ENCODE results near the gene AMACR. TPM values are rescaled to one million over a fixed set of nuclear protein-coding genes. Genes with fewer than 3 reads are reported as not detected.

Gene AMACR
- total RNA-seq, 1 donor from 2014 or later = 18.9 TPM

DNA sequence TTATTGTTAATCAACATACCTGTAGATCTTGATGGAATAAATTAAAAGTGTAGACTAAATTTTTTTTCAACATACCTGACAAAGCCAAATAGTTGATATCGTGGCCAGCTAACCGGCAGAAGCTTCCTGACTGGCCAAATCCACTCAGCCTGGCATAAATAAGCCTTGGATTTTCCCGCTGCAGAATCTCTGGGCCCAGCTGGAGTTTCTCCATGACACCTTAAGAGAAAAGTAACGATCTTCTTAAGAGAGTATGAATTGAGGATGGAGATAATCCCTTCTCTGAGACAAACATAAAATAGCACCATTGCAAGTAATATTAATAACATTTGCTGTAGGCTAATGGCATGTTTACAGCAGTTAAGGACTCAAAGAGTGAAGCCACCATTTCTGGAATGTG is 2.2 kb downstream of the AMACR start:
- DNase-seq = no peak

DNA sequence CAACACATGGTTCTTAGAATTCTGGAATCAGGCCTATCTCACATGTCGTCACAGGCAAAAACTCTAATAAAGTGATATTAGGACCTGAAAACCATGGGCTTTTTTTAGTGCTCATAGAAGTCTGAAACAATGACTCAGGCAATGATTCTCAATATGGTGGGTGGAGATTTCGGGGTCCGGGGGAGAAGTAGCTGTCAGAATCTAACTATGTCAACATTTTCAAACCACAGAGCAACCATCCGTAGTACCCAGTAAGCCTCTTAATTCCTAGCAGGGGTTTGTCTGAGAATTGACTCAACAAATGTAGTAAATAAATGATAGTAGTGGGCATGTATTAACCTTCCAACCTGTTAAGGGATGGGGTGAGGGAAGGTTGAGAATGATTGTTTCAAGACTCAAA is 2.6 kb downstream of the AMACR start:
- DNase-seq = no peak

DNA sequence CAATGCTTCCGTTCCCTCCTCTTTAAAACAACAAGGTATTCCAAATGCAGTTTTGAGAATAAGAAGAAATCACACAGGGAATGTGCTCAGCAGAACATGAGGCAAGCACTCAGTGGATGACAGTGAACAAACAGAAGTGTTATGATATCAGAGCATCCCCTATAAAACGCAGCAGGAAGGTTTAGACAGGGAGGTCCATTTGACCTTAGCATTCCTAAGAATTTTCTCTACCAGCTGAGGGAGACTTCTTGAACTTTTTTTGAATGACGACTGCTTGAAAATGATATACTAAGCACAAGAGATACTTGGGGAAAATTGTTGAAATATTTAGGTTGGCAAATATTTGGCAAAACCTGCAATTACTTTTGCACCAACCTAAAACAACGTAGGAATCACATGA is 3.9 kb downstream of the AMACR start:
- no peak for DNase-seq

DNA sequence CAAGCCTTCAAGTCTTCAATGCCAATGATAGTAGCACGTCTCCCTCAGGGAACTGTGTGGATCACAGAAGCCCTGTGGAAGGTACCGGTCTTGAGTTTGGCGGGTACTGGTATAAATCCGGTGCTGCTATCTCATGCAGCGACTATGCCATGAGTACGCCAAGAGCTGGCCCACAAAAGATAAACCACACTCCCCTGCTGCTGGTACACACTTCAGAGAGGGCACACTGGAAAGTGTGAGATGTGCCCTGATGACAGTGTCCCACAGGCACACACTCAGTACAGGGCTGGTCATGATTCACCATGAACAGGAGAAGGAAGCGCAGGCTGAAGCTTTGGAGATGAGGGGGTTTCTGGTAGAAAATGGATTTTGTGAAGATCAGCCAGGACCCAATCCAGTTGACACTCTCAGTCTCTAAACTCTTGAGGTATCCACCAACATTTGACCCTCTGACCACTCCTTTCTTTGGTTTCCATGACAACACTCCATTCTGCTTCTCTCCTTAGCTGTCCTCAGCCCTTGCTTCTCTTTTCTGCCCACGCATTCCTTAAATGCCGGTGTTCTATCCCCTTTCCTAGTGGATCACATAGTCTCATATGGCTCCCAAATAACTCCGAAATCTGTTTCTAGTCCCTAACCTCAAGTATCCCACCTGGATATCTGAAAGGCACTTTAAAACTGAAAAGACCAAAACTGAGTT is 5.1 kb downstream of the AMACR start:
- DNase-seq = no peak

DNA sequence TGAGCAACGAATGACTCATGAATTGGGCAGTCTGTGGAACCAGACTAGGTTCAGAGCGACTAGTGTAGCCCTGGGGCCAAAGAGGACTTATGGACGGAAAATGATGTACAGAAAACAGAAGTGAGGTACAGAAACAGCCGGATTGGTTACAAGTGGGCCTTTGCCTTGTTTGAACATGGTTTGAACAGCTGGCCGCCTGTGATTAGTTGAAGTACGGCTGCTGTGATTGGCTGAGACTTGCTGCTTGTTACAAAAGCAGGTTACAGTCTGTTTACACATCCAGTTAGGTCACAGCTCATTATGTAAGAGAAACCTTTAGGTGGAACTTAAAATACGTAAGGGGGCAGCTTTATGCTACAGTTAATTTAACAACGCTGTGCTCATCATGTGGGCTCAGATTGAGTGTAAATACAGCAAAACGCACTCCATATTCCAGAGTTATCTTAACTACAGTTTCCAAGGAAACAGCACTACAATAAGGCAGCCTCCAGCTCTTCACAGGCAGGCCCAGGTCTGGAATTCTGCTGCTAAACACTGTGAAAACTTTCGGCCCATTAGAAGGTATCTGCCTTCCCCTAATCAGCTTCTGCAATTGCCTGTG is 6.5 kb downstream of the AMACR start:
- DNase-seq = no peak

DNA sequence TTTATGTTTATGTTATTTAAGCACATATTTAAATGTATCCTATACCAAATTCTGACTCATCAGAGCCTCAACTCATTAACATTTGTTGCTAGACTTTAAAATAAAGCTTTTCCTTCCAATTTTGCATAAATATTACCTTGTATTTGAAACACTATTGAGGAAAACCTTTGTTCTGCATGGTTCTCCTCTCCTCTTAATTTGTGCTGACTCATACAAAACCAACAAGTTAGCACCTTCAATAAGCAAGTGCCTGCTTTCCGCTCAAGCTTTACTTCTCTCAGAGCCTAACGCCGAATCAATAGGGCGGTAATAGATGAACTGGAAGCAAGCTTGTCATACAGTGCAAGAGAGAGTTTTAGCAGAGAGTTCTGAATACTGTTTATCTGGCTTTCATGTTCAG is 7.9 kb downstream of the AMACR start:
- no peak for DNase-seq

DNA sequence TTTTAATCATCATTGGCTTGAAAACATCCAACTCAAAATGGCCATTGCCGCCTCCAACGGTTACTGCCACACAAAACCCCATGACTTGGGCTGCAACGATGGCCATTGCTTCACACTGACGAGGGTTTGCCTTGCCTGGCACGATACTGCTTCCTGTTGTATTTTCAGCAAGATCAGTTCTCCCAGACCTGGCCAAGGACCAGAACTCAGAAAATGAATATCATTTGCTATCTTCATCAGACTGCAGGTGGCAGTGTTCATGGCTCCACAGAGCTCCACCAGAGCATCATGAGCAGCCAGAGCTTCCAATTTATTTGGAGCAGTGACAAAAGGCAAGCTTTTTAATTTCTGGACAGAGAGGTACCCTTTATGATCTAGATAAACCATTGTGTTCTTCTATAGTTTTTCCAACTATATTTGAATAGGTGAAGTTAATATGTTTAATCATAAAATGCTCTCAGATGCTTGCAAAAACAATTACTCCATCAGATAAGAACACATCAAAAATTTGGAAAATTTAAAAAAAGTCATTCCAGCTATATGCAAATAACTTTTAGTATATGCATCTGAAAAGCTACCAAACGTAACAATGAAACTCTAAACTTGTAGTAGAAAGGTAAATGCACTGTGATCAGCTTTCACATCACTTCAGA is 10.4 kb downstream of the AMACR start:
- peak; percentile 83 for DNase-seq

DNA sequence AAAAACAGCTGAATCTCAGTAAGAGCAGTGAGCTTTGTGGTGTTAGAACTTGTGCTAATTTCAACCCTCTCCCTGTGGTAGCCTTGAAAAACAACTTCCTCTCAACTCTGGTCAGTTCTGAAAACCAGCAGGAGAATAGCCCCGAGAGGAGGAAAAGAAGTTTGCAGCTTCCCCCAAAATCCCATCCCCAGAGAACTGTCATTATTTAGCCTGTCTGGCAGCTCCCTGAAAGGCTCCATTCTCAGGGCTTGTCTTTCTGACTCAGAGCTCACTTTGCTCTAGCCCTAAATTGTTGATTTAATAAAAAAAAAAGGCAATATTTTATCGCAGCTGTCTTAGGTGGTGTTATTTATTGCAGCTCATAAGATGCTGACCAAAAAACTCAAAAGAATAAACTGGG is 12.0 kb downstream of the AMACR start:
- DNase-seq = no peak

DNA sequence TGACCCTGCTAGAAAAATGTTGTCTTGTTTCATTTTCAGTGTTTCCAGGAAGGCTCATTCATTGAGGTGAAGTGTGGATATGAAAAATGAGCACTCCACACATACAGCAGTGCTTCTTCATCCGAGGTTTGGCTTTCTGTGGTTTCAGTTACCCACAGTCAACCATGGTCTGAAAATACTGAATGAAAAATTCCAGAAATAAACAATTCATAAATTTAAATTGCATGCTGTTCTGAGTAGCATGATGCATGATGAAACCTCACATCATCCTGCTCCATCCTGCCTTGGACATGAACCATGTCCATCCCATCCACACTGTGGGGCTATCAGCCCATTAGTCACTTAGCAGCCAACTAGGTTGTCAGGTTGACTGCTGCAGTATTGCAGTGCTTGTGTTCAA is 13.0 kb downstream of the AMACR start:
- no peak for DNase-seq

DNA sequence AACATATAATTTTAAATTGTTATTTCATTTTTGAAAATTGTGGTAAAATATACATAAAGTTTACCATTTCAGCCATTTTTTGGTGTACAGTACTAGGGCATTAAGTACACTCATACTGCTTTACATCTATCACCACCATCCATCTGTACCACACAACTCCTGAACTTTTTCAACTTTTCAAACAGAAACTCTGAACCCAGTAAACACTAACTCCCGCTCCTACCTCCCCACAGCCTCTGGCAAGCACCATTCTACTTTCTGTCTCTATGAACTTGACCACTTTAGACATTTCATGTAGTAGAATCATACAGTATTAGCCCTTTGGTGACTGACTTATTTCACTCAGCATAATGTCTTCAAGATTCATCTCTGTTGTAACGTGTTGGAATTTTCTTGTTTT is 15.0 kb downstream of the AMACR start:
- no peak for DNase-seq

DNA sequence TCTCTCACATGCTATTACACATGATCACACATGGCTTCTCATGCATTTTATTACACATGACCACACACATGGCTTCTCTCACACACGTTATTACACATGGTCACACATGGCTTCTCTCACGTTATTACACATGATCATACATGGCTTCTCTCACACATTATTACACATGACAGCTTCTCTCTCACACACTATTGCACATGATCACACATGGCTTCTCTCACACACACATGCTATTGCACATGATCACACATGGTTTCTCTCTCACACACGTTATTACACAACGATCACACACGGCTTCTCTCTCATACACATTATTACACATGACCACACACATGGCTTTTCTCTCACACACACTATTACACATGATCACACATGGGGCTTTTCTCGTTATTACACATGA is 22.4 kb downstream of the AMACR start:
- DNase-seq = no peak

DNA sequence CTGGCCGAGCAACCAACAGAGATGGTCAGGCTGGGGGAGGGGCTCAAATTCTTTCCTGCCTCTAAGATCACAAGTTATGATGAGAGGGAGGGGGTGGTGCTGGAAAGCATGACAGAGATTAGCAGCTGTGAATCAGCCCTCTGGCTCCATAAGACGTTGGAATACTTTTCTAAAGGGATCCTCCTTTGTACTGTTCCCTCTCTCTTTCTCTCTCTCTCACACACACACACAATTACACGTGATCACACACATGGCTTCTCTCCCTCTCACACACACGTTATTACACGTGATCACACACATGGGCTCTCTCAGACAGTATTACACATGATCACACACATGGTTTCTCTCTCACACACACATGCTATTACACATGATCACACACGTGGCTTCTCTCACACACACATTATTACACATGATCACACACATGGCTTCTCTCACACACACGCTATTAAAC is 23.2 kb downstream of the AMACR start, which contains the start of gene SLC45A2:
SLC45A2 (minus strand) TSS at position 23 of the 454 bp plus-strand sequence. CDS start 110 bp downstream, outside the sequence.
- no peak for DNase-seq

DNA sequence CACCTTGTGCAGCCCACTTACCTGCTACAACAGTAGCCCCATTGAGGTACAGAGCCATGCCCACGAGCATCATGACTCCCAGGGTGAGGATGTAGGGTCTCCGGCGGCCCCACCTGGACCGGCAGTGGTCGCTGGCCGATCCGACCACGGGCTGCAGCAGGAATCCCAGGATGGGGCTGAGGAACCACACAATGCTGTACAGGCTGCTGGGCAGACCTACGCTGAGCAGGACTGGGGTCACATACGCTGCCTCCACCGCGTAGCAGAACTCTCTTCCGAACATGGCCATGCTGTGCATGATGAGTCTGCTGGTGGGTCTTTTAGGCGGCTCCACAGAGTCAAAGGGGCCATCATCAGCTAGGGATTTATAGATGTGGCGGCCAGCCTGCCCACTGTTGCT is 23.7 kb downstream of the AMACR start:
- DNase-seq = no peak

DNA sequence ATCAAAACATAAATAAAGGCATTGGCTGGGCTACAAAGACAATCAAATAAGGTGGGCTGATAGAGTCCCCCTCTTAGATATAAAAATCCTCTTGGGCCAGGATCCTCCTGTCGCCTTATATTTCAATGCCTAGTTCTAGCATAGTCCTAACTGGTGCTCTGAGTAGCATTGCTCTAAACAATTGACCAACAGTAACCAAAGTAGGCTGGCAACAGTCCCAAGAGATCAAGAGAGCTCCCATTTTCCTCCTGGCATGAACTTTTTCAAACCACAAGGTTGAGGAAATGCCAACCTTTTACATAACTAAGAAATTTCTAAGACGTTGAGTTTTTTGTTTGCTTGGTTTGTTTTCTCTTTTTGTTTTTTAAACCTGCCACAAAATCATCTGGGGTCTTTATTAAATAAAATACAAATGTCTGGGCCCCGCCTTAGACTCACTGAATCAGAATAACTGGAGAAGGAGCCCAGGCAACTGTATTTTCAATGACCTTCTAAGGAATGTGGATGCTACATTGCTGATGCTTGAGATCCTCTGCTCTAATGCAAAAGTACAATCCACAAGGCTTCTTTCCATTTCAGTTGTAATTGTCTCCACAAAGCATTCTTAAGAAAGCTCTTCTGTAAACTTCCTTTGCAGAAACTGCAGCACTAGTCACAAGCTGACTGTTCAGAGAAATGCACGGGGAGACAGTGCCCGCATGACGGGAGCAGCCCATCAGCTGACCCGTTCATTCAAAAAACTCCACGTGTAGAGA is 26.3 kb downstream of the AMACR start:
- no peak for DNase-seq

DNA sequence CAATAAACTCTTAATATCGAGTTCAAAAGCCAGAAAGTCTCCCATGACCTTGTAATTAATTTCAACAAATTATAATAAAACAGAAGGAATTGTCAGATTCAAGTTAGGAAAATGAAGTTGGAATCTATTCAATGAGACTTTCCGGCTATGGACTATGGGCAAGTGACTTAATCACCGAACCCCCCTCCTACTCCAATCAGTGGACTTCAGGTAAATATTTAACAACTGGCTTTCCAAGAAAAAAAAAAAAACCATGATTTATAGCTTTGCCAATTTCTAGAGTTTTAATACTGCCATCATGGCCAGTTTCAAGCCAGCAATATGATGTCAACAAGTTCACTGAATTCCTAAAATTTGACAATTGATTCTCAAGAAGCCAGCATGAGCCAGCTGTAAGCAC is 27.8 kb downstream of the AMACR start:
- no peak for DNase-seq

DNA sequence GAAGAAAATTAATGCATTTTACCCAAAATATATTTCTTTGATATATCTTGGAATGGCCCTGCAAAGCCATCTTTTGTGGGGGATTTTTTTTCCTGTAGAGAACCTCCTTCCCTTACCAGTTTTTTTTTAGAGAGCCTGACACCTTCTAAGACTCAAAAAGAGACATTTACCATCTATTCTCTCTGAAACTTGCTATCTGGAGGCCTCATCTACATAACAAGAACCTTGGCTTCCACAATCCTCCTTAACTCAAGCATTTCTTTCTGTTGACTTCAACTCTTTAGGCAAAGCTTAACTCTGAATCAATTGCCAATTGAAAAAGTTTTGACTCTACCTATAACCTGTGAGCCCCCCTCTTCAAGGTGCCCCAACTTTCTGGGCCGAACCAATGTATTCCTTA is 29.5 kb downstream of the AMACR start:
- no peak for DNase-seq

DNA sequence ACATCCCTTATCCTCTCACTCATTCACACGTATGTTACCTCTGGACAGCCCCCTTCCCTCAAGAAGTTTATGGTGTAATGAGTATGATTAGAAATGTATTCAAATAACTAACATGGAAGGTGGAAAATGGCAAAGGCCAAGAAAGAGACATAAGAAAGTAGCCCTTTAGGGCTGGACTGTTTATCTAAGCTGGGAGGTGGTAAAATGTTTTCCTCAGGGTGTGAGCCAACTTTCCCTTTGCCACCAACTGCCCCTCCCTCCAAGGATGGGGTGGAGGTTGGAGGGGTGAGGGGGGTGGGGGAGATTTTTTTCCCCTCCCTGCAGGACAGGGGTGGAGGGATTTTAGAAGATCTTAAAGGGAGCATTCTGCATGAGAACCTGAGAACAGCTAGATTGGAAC is 31.5 kb downstream of the AMACR start:
- DNase-seq = no peak

DNA sequence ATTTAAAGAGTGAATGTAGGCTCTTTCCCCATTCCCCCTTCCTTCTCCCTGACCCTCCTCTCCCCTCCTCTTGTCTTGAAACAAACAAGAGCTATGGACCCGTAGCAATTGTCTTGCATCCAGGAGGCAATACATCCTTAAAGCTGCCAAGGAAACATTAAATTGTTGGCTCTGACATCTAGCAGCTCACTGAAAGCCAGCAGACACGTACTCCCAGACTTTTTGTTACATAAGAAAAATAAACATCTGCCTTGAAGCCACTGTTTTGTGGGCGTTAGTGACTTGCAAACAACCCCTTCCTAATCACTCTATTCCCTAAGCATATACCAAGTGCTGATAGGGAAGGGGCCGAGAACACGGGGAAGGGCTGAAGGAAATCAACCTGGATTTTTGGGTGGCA is 32.0 kb downstream of the AMACR start:
- no peak for DNase-seq

DNA sequence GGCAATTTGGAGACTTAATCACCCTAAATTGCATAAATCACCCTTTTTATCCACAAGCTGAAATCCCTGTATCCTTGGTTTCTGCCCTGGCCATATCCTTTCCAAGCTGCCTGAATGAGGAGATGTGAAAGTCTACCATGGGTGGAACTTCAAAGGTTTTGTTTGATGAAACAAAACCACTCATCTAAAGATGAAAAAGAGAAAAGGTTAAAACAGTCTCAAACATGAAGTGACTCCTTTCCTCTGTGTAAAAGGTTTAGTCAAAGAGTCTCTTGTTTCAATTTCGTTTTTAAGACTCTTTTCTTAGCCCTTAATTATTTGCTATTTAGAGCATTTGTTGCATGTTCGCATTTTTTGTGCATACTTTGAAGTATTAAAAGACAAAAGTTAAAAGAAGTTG is 34.6 kb downstream of the AMACR start:
- no peak for DNase-seq

DNA sequence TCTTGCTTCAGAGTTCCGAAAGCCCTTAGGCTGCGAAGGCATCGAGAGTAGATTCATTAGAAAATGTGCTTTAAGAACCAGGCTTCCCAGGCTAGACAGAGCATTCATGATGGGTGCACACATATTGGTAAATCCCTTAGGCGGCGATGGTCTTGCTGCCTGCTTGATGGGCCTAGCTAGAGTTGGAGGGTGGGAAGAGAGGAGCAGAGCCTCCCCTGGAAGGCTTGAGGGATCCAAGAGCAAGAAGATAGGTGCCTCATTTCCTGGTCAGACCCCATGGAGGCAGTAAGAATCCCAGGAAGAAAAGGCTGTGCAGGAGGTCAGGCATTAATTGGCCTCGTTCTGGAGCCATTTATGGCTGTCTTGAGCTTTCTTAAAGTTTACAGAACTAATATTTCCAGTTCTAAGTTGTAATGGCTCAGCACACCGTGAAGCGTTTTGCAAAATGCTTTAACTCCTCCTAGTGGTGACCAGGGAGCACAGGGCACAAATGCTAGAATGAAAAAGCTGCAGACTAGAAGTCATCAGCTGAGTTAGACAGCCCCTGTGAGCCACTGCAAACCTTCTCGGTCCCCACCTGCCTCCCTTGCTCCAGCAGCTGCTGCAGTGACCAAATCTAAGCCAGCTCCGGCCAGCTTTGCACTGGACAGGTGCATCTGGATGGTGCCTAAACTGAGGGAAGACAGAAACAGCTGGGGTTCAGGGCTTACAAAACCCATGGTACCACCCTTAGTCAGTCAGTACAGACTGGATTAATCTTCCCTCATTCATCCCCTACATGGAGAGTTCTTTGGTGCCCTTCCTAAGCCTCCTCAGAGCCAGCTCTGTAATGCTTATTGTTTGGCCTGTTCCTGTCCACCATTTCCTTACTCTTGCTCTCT is 38.0 kb downstream of the AMACR start:
- DNase-seq = peak; percentile 55

DNA sequence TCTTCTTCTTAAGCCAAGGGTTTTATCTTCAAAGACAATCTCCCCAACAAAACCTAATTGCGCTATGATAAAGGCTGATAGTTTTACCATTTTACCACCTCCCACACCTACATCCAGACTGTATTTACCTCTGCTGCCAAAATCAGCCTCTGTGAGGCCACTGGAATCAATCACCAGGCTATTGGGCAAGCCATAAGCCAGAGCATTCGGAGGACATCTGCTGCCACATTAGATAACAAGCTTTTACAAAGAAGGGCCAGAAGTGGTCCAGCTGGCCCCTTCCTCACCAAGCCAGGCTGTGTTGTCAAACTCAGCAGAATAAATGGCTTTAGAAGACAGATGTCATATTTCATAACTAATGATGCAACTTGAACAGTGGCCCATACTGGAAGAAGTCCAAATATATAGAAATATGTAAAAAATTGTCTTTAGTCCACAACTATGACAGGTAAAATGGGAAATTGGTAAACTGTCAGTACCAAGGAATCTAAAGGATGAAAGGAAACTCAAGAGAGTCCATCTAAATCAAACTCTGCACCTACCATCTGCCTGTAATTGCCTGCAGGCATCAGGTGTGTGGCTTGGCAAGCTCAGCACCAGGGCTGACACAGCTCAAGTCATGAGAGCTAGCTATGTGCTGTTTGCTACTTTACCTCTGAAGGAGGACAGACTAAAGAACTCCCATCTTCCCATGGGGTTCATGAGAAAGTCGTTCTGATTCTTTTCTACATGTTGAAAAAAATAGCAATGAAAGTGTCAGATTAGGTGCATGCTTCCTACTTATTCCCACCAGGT is 39.4 kb downstream of the AMACR start:
- DNase-seq = no peak

Data from dermis blood vessel endothelial cell (primary cell).